ENCODE results near the gene IRAK2. TPM values are rescaled to one million over a fixed set of nuclear protein-coding genes. Genes with fewer than 3 reads are reported as not detected.
"Not testable (repeated sequence)": the region's sequence is repeated elsewhere in the genome, so short reads cannot be mapped to it uniquely, and the experiment has no call there.

IRAK2 gene
- total and polyA plus RNA-seq, 3 experiments from 2014 or later = 5.0 to 10.3 (median 5.1) TPM

- Histone ChIP-seq H3K27me3 (ENCODE audit: insufficient read depth, low read length, poor library complexity, severe bottlenecking) (no peaks in the 10 kb centered on the region), H3K4me3 (ENCODE audit: low read length) (no peak overlapping the region), H3K36me3 (ENCODE audit: insufficient read depth, low read length) (no peaks in the 10 kb centered on the region), H3K27ac (ENCODE audit: low read depth, low read length) (no peak overlapping the region), H3K9me3 (ENCODE audit: low read length) (no peaks in the 10 kb centered on the region), H3K4me1 (ENCODE audit: insufficient read depth, low read length) (peaks cover 8% of the 10 kb centered on the region)
- Mint-ChIP-seq H3K27me3 (no peaks in the 10 kb centered on the region), H3K27ac (no peak overlapping the region), H3K9me3 (no peaks in the 10 kb centered on the region), H3K4me1 (peaks cover 3 to 9% (median 5%) of the 10 kb centered on the region in 3 donors), H3K4me3 (no peak overlapping the region), H3K36me3 (no peaks in the 10 kb centered on the region)
- CTCF ChIA-PET = interaction anchor here (0.8 kb wide), 1 partner anchor 70 kb away, joined by 3 read pairs; no protein-coding TSS in a partner anchor
- DNase-seq = no peak
- POLR2A ChIA-PET = no interaction called here
These were observed 3.8 kb upstream of the IRAK2 start for GRCh38 chr3:10160925-10161324.

- CTCF ChIA-PET = interaction anchor here (0.9 kb wide), 1 partner anchor 17 kb away, joined by 3 read pairs; no protein-coding TSS in a partner anchor
- Mint-ChIP-seq H3K9me3 (no peaks in the 10 kb centered on the region), H3K27ac (peak overlapping the region in 1 of 8 donors; percentile 31), H3K4me3 (peak overlapping the region in 2 of 7 donors; percentile 10 to 29), H3K4me1 (peaks cover 12 to 19% (median 16%) of the 10 kb centered on the region in 3 donors), H3K27me3 (no peaks in the 10 kb centered on the region), H3K36me3 (peaks cover 0 to 2% (median 0%) of the 10 kb centered on the region in 3 donors)
- DNase-seq = no peak
- Histone ChIP-seq H3K4me3 (ENCODE audit: low read length) (no peak overlapping the region), H3K9me3 (ENCODE audit: low read length) (no peaks in the 10 kb centered on the region), H3K27ac (ENCODE audit: low read depth, low read length) (no peak overlapping the region), H3K4me1 (ENCODE audit: insufficient read depth, low read length) (peaks cover 8% of the 10 kb centered on the region), H3K36me3 (ENCODE audit: insufficient read depth, low read length) (no peaks in the 10 kb centered on the region), H3K27me3 (ENCODE audit: insufficient read depth, low read length, poor library complexity, severe bottlenecking) (no peaks in the 10 kb centered on the region)
- POLR2A ChIA-PET = no interaction called here
These were observed 2.5 kb upstream of the IRAK2 start for GRCh38 chr3:10162185-10162584.

GRCh38 chr3:10164201-10164545 is 546 bp upstream of the IRAK2 start:
- H3K27ac ChIP-seq (ENCODE audit: low read depth, low read length); DNase-seq; POLR2A ChIA-PET; H3K36me3 Mint-ChIP-seq; H3K27me3 ChIP-seq (ENCODE audit: insufficient read depth, low read length, poor library complexity, severe bottlenecking); H3K9me3 Mint-ChIP-seq; H3K36me3 ChIP-seq (ENCODE audit: insufficient read depth, low read length); H3K4me1 ChIP-seq (ENCODE audit: insufficient read depth, low read length); H3K9me3 ChIP-seq (ENCODE audit: low read length); H3K27me3 Mint-ChIP-seq: not testable (repeated sequence)
- Mint-ChIP-seq H3K27ac (peak overlapping the region in 7 of 8 donors; percentile 32 to 89 (median 52)), H3K4me1 (peaks cover 14 to 24% (median 23%) of the 10 kb centered on the region in 3 donors), H3K4me3 (peak overlapping the region; percentile 81 to 89 (median 84))
- CTCF ChIA-PET = interaction anchor here (0.6 to 2.7 kb wide), 10 partner anchors 11 to 231 kb away, joined by 3 to 14 read pairs (median 4); partner anchors contain the start of gene CRELD1
- H3K4me3 ChIP-seq (ENCODE audit: low read length) = peak overlapping the region; percentile 70

- Histone ChIP-seq H3K9me3 (ENCODE audit: low read length) (peaks cover 10% of the 10 kb centered on the region), H3K27ac (ENCODE audit: low read depth, low read length) (no peak overlapping the region), H3K27me3 (ENCODE audit: insufficient read depth, low read length, poor library complexity, severe bottlenecking) (no peaks in the 10 kb centered on the region), H3K4me1 (ENCODE audit: insufficient read depth, low read length) (peaks cover 8% of the 10 kb centered on the region), H3K36me3 (ENCODE audit: insufficient read depth, low read length) (no peaks in the 10 kb centered on the region), H3K4me3 (ENCODE audit: low read length) (no peak overlapping the region)
- DNase-seq = no peak
- Mint-ChIP-seq H3K4me1 (peaks cover 15 to 31% (median 26%) of the 10 kb centered on the region in 3 donors), H3K27me3 (no peaks in the 10 kb centered on the region), H3K27ac (peak overlapping the region; percentile 44 to 91 (median 76)), H3K36me3 (peaks cover 8 to 16% (median 11%) of the 10 kb centered on the region in 3 donors), H3K9me3 (peaks cover 0 to 7% (median 5%) of the 10 kb centered on the region in 5 donors), H3K4me3 (peak overlapping the region; percentile 54 to 93 (median 89))
- CTCF ChIA-PET = interaction anchor here (0.9 to 2.0 kb wide), 4 partner anchors 13 to 59 kb away, joined by 3 to 4 read pairs (median 3); no protein-coding TSS in a partner anchor
- POLR2A ChIA-PET = no interaction called here
These were observed 1.5 kb downstream of the IRAK2 start for GRCh38 chr3:10166213-10166604.

- POLR2A ChIA-PET = no interaction called here
- Mint-ChIP-seq H3K27ac (no peak overlapping the region), H3K9me3 (peaks cover 0 to 7% (median 5%) of the 10 kb centered on the region in 5 donors), H3K27me3 (no peaks in the 10 kb centered on the region), H3K4me3 (peak overlapping the region in 1 of 7 donors; percentile 51), H3K4me1 (peaks cover 19 to 36% (median 26%) of the 10 kb centered on the region in 3 donors), H3K36me3 (peaks cover 8 to 16% (median 11%) of the 10 kb centered on the region in 3 donors)
- no peak overlapping the region for H3K4me3 ChIP-seq (ENCODE audit: low read length)
- H3K4me1 ChIP-seq (ENCODE audit: insufficient read depth, low read length) = peaks cover 5% of the 10 kb centered on the region
- no peaks in the 10 kb centered on the region for H3K27me3 ChIP-seq (ENCODE audit: insufficient read depth, low read length, poor library complexity, severe bottlenecking)
- H3K27ac ChIP-seq (ENCODE audit: low read depth, low read length) = no peak overlapping the region
- peaks cover 10% of the 10 kb centered on the region for H3K9me3 ChIP-seq (ENCODE audit: low read length)
- CTCF ChIA-PET = no interaction called here
- no peak for DNase-seq
- H3K36me3 ChIP-seq (ENCODE audit: insufficient read depth, low read length) = no peaks in the 10 kb centered on the region
These were observed 4.3 kb downstream of the IRAK2 start for GRCh38 chr3:10169000-10169496.

- no peak overlapping the region for H3K27ac ChIP-seq (ENCODE audit: low read depth, low read length)
- CTCF ChIA-PET = interaction anchor here (0.5 to 0.9 kb wide), 2 partner anchors 36 to 230 kb away, joined by 3 read pairs; no protein-coding TSS in a partner anchor
- no peaks in the 10 kb centered on the region for H3K27me3 ChIP-seq (ENCODE audit: insufficient read depth, low read length, poor library complexity, severe bottlenecking)
- H3K27ac Mint-ChIP-seq = no peak overlapping the region
- no peaks in the 10 kb centered on the region for H3K27me3 Mint-ChIP-seq
- peaks cover 18 to 36% (median 29%) of the 10 kb centered on the region in 3 donors for H3K4me1 Mint-ChIP-seq
- H3K9me3 ChIP-seq (ENCODE audit: low read length) = peaks cover 10% of the 10 kb centered on the region
- no peak overlapping the region for H3K4me3 ChIP-seq (ENCODE audit: low read length)
- H3K4me3 Mint-ChIP-seq = no peak overlapping the region
- H3K4me1 ChIP-seq (ENCODE audit: insufficient read depth, low read length) = no peaks in the 10 kb centered on the region
- H3K36me3 ChIP-seq (ENCODE audit: insufficient read depth, low read length) = no peaks in the 10 kb centered on the region
- H3K9me3 Mint-ChIP-seq = peaks cover 0 to 7% (median 5%) of the 10 kb centered on the region in 5 donors
- POLR2A ChIA-PET = no interaction called here
- DNase-seq = no peak
- H3K36me3 Mint-ChIP-seq = peaks cover 8 to 19% (median 11%) of the 10 kb centered on the region in 3 donors
These were observed 6.3 kb downstream of the IRAK2 start for GRCh38 chr3:10170915-10171478.

GRCh38 chr3:10173095-10173925 is 8.6 kb downstream of the IRAK2 start:
- Mint-ChIP-seq H3K36me3 (peaks cover 8 to 24% (median 11%) of the 10 kb centered on the region in 3 donors), H3K27me3 (no peaks in the 10 kb centered on the region), H3K9me3 (peaks cover 0 to 7% (median 5%) of the 10 kb centered on the region in 5 donors), H3K4me3 (no peak overlapping the region), H3K4me1 (peaks cover 9 to 24% (median 20%) of the 10 kb centered on the region in 3 donors), H3K27ac (peak overlapping the region in 4 of 8 donors; percentile 54 to 76 (median 60))
- ChIA-PET POLR2A (interaction anchor here (0.7 kb wide), 1 partner anchor 83 kb away, joined by 8 read pairs; no protein-coding TSS in a partner anchor), CTCF (interaction anchor here (1.1 to 1.4 kb wide), 3 partner anchors 8 to 32 kb away, joined by 3 to 5 read pairs (median 5); partner anchors contain the start of genes IRAK2 and VHL)
- Histone ChIP-seq H3K27me3 (ENCODE audit: insufficient read depth, low read length, poor library complexity, severe bottlenecking) (no peaks in the 10 kb centered on the region), H3K9me3 (ENCODE audit: low read length) (peaks cover 10% of the 10 kb centered on the region), H3K27ac (ENCODE audit: low read depth, low read length) (no peak overlapping the region), H3K4me1 (ENCODE audit: insufficient read depth, low read length) (no peaks in the 10 kb centered on the region), H3K36me3 (ENCODE audit: insufficient read depth, low read length) (no peaks in the 10 kb centered on the region), H3K4me3 (ENCODE audit: low read length) (no peak overlapping the region)
- DNase-seq = no peak
